Astrocyte (in vitro differentiated cells and primary cell): Measurements from ENCODE around the gene TMEM184A.

Experiments used
- EZH2 ChIP-seq: IDR thresholded peaks from 2 replicates; pipeline ENCODE4 v1.6.1; 2012; ENCODE audit warnings: mild to moderate bottlenecking, low read length, inconsistent platforms; ENCODE audit not compliant: insufficient read depth
- TF ChIP-seq, protein P1 (sequence below): IDR thresholded peaks from 2 replicates; pipeline ENCODE4 v1.5.1; 2011; ENCODE audit warnings: low read depth, mild to moderate bottlenecking, inconsistent platforms, low read length, moderate library complexity; ENCODE audit not compliant: insufficient read depth

DNA sequence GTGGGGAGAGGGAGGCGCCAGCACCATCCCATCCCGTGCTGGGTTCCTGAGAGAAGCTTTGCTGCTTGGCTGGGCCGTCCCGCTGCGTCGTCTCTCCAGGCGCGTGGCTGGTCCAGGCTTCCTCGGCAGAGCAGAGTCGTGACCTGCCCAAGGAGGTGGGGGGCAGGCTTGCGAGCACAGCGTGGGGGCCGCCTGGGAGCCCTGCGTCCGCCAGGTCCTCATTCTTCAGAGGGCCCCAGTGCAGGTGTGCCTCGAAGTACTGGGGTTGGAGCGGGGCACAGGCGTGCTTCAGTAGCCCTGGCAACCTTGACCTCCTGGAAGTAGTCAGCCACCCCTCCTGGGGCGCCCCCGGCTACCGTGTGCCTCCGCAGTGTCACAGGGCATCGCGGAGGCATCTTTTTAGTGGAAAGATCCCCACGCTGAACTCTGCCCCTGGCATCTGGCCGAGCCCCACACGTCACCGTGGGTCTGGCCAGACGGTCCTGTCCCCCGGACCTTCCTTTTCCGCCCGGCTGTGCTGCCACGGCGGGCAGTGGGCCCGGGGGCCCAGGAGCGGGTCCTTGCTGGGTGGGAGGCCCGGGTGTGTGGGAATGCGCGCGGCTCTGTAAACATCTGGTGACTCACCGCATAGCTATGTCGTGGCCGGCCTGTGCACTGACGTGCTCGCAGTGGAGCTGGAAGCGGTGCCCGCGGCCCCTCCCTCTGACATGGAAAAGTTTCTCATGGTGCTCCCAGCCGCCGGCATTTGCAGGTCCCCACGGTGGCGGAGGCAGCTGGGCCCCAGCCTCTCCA is 19.1 kb downstream of the TMEM184A start:
- no peak for TF ChIP-seq EZH2
- TF ChIP-seq, protein P1, sequence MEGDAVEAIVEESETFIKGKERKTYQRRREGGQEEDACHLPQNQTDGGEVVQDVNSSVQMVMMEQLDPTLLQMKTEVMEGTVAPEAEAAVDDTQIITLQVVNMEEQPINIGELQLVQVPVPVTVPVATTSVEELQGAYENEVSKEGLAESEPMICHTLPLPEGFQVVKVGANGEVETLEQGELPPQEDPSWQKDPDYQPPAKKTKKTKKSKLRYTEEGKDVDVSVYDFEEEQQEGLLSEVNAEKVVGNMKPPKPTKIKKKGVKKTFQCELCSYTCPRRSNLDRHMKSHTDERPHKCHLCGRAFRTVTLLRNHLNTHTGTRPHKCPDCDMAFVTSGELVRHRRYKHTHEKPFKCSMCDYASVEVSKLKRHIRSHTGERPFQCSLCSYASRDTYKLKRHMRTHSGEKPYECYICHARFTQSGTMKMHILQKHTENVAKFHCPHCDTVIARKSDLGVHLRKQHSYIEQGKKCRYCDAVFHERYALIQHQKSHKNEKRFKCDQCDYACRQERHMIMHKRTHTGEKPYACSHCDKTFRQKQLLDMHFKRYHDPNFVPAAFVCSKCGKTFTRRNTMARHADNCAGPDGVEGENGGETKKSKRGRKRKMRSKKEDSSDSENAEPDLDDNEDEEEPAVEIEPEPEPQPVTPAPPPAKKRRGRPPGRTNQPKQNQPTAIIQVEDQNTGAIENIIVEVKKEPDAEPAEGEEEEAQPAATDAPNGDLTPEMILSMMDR = no peak
